GM18505 (cell line): ENCODE data around the gene RPS6KA2.

Experiments used
- ATAC-seq: cut with Tn5 transposase; IDR thresholded peaks from one replicate; pipeline ENCODE4 v1.9.1; 2021; ENCODE audit not compliant: unreplicated experiment
- POLR2A ChIP-seq: IDR thresholded peaks from 4 replicates; pipeline ENCODE4 v1.6.1; 2011; ENCODE audit warnings: borderline replicate concordance; ENCODE audit not compliant: insufficient read depth, insufficient read length; ENCODE audit errors: extremely low read depth

Gene RPS6KA2

DNA sequence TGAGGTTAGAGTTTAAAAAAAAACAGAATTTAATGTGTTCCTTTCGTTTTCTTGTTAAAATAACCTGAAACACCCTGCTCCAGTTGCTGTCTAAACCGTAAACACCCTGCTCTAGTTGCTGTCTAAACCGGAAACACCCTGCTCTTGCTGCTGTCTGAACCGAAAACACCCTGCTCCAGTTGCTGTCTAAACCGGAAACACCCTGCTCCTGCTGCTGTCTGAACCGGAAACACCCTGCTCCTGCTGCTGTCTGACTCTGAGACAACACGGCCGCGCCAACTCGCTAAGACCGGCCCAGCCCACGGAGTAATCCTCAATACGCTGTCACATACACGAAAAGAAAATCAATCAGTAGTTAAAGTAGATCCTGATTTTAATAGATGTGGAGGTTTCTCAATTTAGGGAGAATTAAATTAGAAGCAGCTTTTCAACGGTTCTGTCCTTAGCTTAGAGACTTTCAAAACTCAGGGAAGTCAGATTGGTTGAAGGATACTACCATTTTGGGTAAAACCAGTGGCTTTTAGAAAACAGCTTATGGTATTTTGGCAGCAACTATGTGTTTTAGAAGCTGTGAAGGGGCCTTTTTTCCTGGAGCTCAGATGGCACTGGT is 138.9 kb downstream of the RPS6KA2 start:
- TF ChIP-seq POLR2A: no peak
- ATAC-seq: peak; percentile 91

DNA sequence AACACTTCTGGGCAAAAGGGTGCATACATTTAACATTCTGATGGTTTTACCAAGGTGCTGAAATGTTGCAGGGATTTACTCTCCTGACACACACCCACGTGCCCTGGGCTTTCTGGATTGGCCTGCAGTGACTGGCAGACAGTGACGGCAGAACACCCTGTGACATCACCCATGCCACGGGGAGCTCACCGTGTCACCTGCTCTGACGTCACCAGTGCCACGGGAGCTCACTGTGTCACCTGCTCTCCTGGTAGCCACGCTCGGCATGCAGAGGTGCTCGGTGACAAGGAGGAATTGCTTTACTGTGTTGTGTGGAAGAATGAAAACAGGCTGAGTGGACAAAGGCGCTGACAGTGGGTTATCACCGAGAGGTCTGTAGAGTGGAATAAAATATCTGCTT is 139.9 kb downstream of the RPS6KA2 start:
- no peak for ATAC-seq
- TF ChIP-seq POLR2A: no peak

DNA sequence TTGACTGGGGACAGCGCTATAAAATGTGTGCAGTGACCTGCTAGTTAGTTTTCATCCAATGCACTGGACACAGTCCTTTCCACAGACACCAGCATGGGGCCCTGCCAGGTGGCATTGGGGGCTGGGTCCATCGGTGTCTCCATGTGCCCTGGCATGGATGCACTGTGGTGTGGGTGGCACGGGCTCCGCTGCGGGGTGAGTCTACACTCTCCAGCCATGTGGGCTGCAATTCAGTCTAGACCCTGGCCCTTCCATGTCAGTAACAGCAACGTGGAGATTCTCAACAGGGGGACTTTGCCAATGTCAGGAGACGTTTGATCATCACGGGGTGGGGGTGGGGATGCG is 140.5 kb downstream of the RPS6KA2 start:
- no peak for TF ChIP-seq POLR2A
- no peak for ATAC-seq

DNA sequence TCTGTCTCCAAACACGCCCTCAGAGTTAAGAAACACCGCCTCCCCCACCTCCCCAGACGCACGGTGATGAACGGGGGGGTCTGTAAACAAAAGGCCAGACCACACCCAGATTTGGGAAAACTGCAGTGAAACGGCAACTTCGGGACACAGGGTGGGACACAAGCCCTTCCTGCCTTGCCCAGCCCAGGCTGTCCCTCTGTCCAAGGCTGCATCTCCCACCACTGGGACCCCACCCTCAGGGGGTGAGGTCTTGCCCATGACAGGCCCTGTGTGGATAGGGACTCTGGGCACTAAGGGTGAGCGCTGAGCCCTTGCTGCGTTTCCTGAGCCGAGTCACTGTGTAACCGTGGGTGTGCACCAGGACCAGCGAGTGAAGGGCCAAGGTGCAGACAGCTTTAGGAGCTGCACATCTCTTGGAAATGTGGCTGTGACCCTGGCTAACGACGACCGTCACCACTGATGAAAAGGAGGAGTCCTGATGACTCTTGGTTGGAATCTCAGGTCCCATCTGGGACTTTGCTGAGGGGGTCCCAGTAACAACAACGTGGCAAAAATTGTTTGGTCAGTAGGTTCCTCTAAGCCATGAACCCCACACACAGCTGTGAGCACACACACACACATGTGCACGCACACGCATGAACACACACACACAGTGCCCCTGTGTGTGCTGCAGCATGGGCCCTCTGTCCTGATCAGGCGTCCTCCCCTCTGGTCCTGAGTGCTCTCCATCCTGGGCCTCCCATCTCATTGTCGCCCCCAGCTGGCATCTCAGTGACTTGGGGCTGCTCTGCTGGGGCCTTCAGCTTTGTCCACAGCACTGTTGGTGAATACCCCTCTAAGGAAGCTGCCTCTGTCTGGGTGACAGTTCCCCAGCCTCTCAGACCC is 141.2 kb downstream of the RPS6KA2 start:
- TF ChIP-seq POLR2A: no peak
- no peak for ATAC-seq

- ATAC-seq: no peak
- TF ChIP-seq POLR2A: no peak
These were observed 142.2 kb downstream of the RPS6KA2 start for GRCh38 chr6:166484863-166485262.

DNA sequence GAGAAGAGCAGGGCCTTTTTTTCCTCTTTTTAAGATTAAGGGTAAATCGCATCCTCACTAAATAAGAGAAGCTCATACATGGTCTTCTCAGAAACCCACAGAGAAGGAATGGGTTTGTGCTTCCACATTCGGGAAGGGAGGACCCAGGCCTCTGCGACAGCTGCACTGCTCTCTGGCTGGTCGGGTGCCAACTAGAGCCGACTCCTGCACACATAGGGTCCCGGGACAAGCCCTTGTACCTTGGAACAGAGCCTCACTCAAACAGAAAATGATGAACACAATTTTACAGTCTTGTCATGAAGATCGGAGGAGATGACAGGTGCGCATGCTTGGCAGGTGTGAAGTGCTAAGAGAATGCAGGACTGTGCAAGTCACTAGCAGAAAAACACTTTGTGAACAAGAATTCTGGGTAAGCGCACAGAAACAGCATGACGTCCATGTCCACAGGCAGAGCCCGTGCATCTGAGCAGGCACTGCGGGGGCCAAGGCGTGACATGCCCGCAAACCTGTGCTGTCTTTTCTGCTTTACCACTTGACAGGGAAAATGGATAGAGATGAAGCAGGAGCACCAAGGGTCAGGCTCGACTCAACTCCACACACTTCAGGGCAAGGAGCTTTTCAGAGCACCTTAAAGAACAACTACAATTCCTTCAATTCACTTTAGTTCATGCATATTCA is 143.3 kb downstream of the RPS6KA2 start:
- ATAC-seq: no peak
- no peak for TF ChIP-seq POLR2A

GRCh38 chr6:166483026-166483425 is 144.0 kb downstream of the RPS6KA2 start:
- no peak for ATAC-seq

DNA sequence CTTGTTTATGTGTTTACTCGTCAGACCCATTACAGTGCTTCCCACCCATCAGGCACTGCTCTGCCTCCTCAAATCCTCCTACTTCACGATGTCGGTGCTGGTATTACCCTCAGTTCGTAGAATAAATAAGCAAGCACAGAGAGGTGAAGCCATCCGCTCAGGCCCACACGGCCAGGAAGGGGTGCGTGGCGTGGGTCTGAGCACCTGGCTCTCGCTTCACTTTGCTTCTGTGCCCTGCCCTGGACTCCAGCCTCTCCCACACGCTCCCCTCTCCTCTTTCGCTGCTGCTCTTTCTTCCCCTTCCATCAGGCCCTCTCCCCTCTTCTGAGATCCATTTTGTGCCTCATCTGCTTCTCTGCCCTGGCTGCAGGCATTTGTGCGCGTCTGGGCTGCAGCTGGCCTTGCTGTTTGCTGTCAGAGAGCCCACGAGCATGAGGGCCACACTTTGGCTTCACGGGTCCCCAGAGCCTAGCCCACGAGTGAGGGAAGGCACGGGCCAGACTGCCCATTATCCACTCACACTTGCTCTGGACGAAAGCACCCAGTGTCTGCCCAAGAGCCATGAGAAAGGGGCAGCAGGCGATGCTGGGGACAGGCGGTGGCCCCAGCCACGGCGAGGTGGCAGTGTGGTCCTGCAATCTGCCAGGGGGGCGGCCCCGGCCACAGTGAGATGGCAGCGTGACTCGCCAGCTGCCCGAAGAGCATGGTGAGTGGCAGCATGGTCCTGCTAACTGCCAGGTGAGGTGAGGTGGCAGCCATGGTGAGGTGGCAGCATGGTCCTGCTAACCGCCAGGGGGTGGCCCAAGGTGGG is 148.1 kb downstream of the RPS6KA2 start:
- TF ChIP-seq POLR2A: no peak
- no peak for ATAC-seq

More at GRCh38 chr6:166483026-166483425, 144.0 kb downstream of the RPS6KA2 start:
- no peak for TF ChIP-seq POLR2A

DNA sequence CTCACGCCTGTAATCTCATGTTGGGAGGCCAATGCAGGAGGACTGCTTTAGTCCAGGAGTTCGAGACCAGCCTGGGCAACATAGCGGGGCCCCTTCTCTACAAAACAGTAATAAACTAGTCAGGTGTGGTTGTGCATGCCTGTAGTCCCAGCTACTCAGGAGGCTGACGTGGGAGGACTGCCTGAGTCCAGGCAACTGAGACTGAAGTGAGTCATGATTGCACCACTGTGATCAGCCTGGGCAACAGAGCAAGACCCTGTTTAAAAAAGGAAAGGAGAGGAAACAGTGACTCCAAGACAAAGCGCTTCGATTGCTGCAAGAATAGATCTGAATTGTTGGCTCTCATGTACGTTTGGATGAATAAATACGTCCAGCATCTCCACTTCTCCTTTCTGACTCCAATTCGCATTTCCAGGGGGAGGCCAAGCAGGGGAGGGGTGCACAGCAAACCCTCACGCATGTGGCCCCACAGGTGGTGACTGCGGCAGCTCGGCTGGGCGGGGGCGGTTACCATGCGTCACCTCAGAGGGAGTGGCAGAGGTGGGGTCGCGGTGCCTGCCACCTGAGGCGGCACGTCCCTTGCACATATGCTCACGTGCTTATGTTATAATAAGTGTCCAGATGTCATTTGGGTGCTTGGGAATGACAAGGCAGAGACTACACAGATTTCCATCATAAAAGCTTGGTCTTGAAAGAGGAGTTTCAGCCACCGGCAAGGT is 149.2 kb downstream of the RPS6KA2 start:
- no peak for ATAC-seq
- no peak for TF ChIP-seq POLR2A

DNA sequence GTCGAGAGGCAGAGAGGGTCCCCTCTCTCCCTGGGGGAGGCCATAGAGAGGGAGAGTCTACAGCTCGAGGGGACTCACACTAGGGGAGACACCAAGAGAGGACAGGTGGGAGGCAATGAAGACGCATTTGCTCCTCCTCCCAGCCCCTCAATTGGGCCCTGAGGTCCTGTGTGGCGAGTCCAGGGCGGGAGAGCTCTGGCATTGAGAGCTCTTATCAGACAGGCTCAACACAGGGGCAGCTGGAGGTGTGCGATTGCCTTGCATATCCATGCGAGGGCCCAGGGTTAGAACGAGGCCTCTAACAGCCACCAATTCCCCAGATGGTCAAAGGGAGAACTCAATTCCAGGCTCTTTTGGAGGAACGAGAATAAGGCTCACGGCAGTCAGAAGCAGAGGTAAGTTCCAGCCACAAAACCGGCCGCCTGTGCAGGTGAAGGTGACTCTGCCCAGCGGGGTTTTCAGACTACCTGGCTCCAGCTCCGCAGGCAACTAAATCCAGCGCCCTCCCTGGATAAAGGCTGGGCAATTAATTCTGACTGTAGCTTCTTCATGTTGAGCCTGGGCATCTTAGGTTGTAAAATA is 150.3 kb downstream of the RPS6KA2 start:
- no peak for TF ChIP-seq POLR2A

GRCh38 chr6:166476061-166476591 is 150.9 kb downstream of the RPS6KA2 start:
- ATAC-seq: no peak
- TF ChIP-seq POLR2A: no peak

More for the DNA sequence above, 150.3 kb downstream of the RPS6KA2 start:
- no peak for ATAC-seq

DNA sequence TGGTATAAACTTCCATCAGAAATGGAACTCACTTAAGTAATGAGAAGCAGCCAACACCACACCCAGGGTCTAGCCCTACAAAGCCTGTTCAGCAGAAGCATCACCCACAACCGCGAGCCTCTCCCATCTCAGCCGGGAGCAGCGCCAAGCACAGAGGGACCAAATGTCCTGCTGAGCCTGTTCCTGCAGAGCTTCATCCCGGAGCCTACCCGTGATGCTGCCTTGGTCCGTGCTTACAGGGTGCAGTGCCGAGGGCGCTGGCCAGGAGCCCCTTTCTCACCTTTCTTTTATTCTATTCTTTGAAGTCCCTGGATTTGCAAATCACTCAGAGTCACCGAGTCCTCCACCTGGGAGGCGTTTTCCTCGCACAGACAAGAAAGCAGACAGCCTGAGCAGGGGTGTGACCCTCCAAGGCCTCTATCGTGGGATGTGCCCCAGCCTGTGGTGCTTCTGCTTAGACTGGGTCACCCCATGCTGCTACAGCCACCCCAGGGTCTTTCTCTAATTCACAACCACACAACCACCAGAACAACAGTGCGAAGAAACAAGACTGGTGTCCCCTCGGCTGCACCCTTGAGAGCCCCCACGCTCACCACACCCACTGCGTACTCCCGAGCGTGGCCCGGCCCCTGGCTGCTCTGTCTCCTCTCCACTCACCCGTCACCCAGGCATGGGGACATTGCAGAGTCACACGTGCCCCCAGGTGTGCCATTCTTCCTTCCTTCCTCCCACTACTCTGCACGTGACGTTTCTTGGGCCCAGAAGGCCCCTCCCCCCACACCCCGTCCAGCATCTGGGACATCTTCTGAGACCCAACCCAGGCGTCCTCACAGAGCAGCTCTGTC is 152.1 kb downstream of the RPS6KA2 start:
- no peak for ATAC-seq
- TF ChIP-seq POLR2A: no peak
